HepG2 (cell line): ENCODE results near the gene NRG2. TPM values are rescaled to one million over a fixed set of nuclear protein-coding genes. Genes with fewer than 3 reads are reported as not detected.

Experiments used
- EP300 ChIP-seq, 3 experiments: sonication (generic) in 1 of 3; formaldehyde crosslinking in 1 of 3; IDR thresholded peaks; 2 replicates each; pipeline versions ENCODE4 v1.5.1 to v1.6.1; 2011 to 2020; ENCODE audit warnings: low read depth in 2 of 3, low read length in 2 of 3, borderline replicate concordance in 1 of 3, improper control_type of control experiment in 1 of 3, mild to moderate bottlenecking in 1 of 3, missing genetic modification reagents in 1 of 3, moderate library complexity in 1 of 3
- GABPA ChIP-seq, 2 experiments: IDR thresholded peaks; 2 replicates each; pipeline ENCODE4 v1.6.1; 2011 to 2016; ENCODE audit warnings: low read depth in 2 of 2, low read length in 1 of 2, missing biosample characterization in 1 of 2, missing genetic modification characterization in 1 of 2
- HMGA1 ChIP-seq: sonication (generic); formaldehyde crosslinking; conservative IDR thresholded peaks from 2 replicates; pipeline ENCODE4 v1.4.0; 2020; ENCODE audit warnings: missing genetic modification reagents
- SNAPC2 ChIP-seq: sonication (generic); formaldehyde crosslinking; IDR thresholded peaks from 2 replicates; pipeline ENCODE4 v1.8.1; 2022; ENCODE audit warnings: mild to moderate bottlenecking, missing genetic modification reagents
- ZNF101 ChIP-seq: sonication (generic); formaldehyde crosslinking; IDR thresholded peaks from 2 replicates; pipeline ENCODE4 v1.4.0; 2020; ENCODE audit warnings: mild to moderate bottlenecking, low read depth, missing genetic modification reagents, borderline replicate concordance
- ZNF136 ChIP-seq: sonication (generic); formaldehyde crosslinking; IDR thresholded peaks from 2 replicates; pipeline ENCODE4 v1.8.1; 2022; ENCODE audit warnings: low read depth, mild to moderate bottlenecking, moderate library complexity, missing genetic modification reagents
- ZNF3 ChIP-seq: IDR thresholded peaks from 2 replicates; pipeline ENCODE4 v1.7.0; 2017; ENCODE audit warnings: inconsistent platforms
- ZNF781 ChIP-seq: sonication (generic); formaldehyde crosslinking; IDR thresholded peaks from 2 replicates; pipeline ENCODE4 v1.5.1; 2020; ENCODE audit warnings: borderline replicate concordance, mild to moderate bottlenecking, missing genetic modification reagents; ENCODE audit errors: not compliant biosample characterization
- ZSCAN25 ChIP-seq: sonication (generic); formaldehyde crosslinking; IDR thresholded peaks from 2 replicates; pipeline ENCODE4 v1.8.0; 2022; ENCODE audit warnings: mild to moderate bottlenecking, missing genetic modification reagents
- polyA plus RNA-seq, 8 experiments: library from polyadenylated mRNA; depleted of rRNA in 3 of 8; stranded (reverse) in 7 of 8; unstranded in 1 of 8; fragments of >200 nt; fragmentation: Illumina TruSeq in 4 of 8; extraction: Trizol in 4 of 8; gene quantifications; 2 replicates each; pipeline versions ENCODE4 v1.2.1 to v1.2.3, GENCODE V29; 2011 to 2016; ENCODE audit warnings: low read depth in 4 of 8, missing spikeins in 1 of 8, mixed read lengths in 1 of 8; ENCODE audit not compliant: insufficient read depth in 1 of 8
- total RNA-seq, 5 experiments: library from RNA; depleted of rRNA; stranded (reverse); fragments of >200 nt; fragmentation: Illumina TruSeq; extraction: Trizol; gene quantifications; 2 replicates each; pipeline ENCODE4 v1.2.3, GENCODE V29; 2016; ENCODE audit warnings: low read depth in 1 of 5
- TF ChIP-seq, protein P1 (sequence below): sonication (generic); formaldehyde crosslinking; IDR thresholded peaks from 2 replicates; pipeline ENCODE4 v1.5.1; 2020; ENCODE audit warnings: missing genetic modification reagents, mild to moderate bottlenecking, borderline replicate concordance
- TF ChIP-seq, protein P2 (sequence below): sonication (generic); formaldehyde crosslinking; IDR thresholded peaks from 2 replicates; pipeline ENCODE4 v1.5.0; 2020; ENCODE audit warnings: mild to moderate bottlenecking, missing genetic modification reagents, moderate library complexity
- TF ChIP-seq, protein P3 (sequence below): IDR thresholded peaks from 2 replicates; pipeline ENCODE4 v1.6.1; 2012; ENCODE audit warnings: low read depth, low read length, improper control_type of control experiment
- TF ChIP-seq, protein P4 (sequence below): fragments of 450-650 bp; IDR thresholded peaks from 2 replicates; pipeline ENCODE4 v1.6.1; 2017
- TF ChIP-seq, protein P5 (sequence below): IDR thresholded peaks from 2 replicates; pipeline ENCODE4 v1.6.1; 2016; ENCODE audit warnings: mild to moderate bottlenecking
- TF ChIP-seq, protein P6 (sequence below), 2 experiments: IDR thresholded peaks; 2 replicates each; pipeline ENCODE4 v1.6.1; 2011 to 2012; ENCODE audit warnings: low read length in 2 of 2, borderline replicate concordance in 1 of 2, low read depth in 1 of 2, mild to moderate bottlenecking in 1 of 2, moderate library complexity in 1 of 2

NRG2 gene
- total and polyA plus RNA-seq, 2 of the 13 experiments (the other 11 are each of a cell fraction or from before 2014, with no cell fraction given) = not detected

DNA sequence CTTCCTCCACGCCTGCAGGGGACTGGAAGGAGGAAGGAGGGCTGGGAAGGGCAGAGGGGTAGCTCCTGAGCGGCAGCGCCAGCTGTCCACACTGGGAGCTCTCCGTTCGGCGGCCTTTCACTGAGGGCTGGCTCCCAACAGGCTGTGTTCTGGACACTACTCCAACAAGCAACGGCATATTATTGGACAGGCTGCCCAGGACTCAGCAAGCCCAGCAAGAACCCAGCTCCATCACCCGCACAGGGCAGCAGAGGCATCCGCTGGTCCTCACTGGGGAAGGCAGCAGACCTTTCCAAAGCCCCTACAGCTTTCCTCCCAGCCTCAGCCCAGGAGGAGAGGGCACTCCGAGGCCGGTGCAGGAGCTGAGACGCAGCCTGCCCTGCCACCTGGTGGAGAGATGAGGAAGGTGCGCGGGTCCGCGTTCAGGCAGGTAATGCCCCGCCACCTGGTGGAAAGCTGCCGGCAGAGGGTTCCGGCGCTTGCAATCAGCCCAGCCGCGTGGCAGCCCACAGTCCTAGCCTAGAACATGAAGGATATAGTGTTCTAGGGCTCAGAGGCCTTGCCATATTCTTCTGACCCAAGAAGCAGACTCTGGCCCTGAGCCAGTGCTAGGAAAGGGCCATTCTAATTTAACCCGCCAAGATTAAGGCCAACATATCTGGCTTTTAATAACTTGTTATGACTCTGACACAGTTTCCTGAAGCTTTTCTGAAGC lies 74.4 kb downstream of the NRG2 start (continued):
- TF ChIP-seq EP300 (IDR thresholded peaks at IDR 0.05; ENCODE audit: low read depth in 2 of 2, low read length in 2 of 2) (0 out of 4 replicates have a peak, but pooled peaks of 1 of the 2 experiments have one; percentile 5), EP300 (CRISPR knock-in tag; IDR thresholded peaks at IDR 0.05; ENCODE audit: borderline replicate concordance) (no peak), ZNF101 (no peak), SNAPC2 (no peak), ZSCAN25 (CRISPR knock-in tag) (peak; percentile 77; the same call in 1 of the 2 replicates), ZNF781 (CRISPR knock-in tag) (no peak), GABPA (IDR thresholded peaks at IDR 0.05; ENCODE audit: low read depth, low read length) (no peak), GABPA (CRISPR knock-in tag; IDR thresholded peaks at IDR 0.05; ENCODE audit: low read depth) (no peak), ZNF136 (CRISPR knock-in tag) (no peak), ZNF3 (CRISPR knock-in tag) (no peak), HMGA1 (CRISPR knock-in tag) (no peak)
- TF ChIP-seq, protein P1, sequence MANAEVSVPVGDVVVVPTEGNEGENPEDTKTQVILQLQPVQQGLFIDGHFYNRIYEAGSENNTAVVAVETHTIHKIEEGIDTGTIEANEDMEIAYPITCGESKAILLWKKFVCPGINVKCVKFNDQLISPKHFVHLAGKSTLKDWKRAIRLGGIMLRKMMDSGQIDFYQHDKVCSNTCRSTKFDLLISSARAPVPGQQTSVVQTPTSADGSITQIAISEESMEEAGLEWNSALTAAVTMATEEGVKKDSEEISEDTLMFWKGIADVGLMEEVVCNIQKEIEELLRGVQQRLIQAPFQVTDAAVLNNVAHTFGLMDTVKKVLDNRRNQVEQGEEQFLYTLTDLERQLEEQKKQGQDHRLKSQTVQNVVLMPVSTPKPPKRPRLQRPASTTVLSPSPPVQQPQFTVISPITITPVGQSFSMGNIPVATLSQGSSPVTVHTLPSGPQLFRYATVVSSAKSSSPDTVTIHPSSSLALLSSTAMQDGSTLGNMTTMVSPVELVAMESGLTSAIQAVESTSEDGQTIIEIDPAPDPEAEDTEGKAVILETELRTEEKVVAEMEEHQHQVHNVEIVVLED (CRISPR knock-in tag) = no peak
- TF ChIP-seq, protein P2, sequence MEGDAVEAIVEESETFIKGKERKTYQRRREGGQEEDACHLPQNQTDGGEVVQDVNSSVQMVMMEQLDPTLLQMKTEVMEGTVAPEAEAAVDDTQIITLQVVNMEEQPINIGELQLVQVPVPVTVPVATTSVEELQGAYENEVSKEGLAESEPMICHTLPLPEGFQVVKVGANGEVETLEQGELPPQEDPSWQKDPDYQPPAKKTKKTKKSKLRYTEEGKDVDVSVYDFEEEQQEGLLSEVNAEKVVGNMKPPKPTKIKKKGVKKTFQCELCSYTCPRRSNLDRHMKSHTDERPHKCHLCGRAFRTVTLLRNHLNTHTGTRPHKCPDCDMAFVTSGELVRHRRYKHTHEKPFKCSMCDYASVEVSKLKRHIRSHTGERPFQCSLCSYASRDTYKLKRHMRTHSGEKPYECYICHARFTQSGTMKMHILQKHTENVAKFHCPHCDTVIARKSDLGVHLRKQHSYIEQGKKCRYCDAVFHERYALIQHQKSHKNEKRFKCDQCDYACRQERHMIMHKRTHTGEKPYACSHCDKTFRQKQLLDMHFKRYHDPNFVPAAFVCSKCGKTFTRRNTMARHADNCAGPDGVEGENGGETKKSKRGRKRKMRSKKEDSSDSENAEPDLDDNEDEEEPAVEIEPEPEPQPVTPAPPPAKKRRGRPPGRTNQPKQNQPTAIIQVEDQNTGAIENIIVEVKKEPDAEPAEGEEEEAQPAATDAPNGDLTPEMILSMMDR (CRISPR knock-in tag) = peak; percentile 100
- TF ChIP-seq, protein P3, sequence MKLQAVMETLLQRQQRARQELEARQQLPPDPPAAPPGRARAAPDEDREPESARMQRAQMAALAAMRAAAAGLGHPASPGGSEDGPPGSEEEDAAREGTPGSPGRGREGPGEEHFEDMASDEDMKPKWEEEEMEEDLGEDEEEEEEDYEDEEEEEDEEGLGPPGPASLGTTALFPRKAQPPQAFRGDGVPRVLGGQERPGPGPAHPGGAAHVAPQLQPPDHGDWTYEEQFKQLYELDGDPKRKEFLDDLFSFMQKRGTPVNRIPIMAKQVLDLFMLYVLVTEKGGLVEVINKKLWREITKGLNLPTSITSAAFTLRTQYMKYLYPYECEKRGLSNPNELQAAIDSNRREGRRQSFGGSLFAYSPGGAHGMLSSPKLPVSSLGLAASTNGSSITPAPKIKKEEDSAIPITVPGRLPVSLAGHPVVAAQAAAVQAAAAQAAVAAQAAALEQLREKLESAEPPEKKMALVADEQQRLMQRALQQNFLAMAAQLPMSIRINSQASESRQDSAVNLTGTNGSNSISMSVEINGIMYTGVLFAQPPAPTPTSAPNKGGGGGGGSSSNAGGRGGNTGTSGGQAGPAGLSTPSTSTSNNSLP = peak; percentile 53; the same call in 1 of the 2 replicates
- TF ChIP-seq, protein P4, sequence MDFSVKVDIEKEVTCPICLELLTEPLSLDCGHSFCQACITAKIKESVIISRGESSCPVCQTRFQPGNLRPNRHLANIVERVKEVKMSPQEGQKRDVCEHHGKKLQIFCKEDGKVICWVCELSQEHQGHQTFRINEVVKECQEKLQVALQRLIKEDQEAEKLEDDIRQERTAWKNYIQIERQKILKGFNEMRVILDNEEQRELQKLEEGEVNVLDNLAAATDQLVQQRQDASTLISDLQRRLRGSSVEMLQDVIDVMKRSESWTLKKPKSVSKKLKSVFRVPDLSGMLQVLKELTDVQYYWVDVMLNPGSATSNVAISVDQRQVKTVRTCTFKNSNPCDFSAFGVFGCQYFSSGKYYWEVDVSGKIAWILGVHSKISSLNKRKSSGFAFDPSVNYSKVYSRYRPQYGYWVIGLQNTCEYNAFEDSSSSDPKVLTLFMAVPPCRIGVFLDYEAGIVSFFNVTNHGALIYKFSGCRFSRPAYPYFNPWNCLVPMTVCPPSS = no peak
- TF ChIP-seq, protein P5, sequence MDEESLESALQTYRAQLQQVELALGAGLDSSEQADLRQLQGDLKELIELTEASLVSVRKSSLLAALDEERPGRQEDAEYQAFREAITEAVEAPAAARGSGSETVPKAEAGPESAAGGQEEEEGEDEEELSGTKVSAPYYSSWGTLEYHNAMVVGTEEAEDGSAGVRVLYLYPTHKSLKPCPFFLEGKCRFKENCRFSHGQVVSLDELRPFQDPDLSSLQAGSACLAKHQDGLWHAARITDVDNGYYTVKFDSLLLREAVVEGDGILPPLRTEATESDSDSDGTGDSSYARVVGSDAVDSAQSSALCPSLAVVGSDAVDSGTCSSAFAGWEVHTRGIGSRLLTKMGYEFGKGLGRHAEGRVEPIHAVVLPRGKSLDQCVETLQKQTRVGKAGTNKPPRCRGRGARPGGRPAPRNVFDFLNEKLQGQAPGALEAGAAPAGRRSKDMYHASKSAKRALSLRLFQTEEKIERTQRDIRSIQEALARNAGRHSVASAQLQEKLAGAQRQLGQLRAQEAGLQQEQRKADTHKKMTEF (CRISPR knock-in tag) = peak; percentile 47; the same call in 1 of the 2 replicates
- TF ChIP-seq, protein P6, sequence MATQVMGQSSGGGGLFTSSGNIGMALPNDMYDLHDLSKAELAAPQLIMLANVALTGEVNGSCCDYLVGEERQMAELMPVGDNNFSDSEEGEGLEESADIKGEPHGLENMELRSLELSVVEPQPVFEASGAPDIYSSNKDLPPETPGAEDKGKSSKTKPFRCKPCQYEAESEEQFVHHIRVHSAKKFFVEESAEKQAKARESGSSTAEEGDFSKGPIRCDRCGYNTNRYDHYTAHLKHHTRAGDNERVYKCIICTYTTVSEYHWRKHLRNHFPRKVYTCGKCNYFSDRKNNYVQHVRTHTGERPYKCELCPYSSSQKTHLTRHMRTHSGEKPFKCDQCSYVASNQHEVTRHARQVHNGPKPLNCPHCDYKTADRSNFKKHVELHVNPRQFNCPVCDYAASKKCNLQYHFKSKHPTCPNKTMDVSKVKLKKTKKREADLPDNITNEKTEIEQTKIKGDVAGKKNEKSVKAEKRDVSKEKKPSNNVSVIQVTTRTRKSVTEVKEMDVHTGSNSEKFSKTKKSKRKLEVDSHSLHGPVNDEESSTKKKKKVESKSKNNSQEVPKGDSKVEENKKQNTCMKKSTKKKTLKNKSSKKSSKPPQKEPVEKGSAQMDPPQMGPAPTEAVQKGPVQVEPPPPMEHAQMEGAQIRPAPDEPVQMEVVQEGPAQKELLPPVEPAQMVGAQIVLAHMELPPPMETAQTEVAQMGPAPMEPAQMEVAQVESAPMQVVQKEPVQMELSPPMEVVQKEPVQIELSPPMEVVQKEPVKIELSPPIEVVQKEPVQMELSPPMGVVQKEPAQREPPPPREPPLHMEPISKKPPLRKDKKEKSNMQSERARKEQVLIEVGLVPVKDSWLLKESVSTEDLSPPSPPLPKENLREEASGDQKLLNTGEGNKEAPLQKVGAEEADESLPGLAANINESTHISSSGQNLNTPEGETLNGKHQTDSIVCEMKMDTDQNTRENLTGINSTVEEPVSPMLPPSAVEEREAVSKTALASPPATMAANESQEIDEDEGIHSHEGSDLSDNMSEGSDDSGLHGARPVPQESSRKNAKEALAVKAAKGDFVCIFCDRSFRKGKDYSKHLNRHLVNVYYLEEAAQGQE (IDR thresholded peaks at IDR 0.05; ENCODE audit: borderline replicate concordance in 1 of 2, low read depth in 1 of 2, low read length in 2 of 2) = no peak
